Caki2 (cell line): Measurements from ENCODE around the gene SCYL2. TPM values are rescaled to one million over a fixed set of nuclear protein-coding genes. Genes with fewer than 3 reads are reported as not detected.

Experiments
- DNase-seq: peaks from one replicate; pipeline ENCODE4 v3.0.0-alpha.2; 2015; ENCODE audit warnings: low read depth
- in situ Hi-C: cut with HindIII; loops from 2 replicates; pipeline ENCODE4 v1.10.0; 2016; ENCODE audit warnings: low sequenced_read_pairs, low pct_unique_long_range_greater_than_20kb, mixed read lengths
- total RNA-seq: library from RNA; depleted of rRNA; stranded (reverse); fragments of >200 nt; shearing (Covaris generic); gene quantifications from 2 replicates; pipeline ENCODE4 v1.2.3, GENCODE V29; 2014; ENCODE audit warnings: low replicate concordance

Gene SCYL2
- total RNA-seq, 1 experiment from 2014 or later: 3.0 TPM

DNA sequence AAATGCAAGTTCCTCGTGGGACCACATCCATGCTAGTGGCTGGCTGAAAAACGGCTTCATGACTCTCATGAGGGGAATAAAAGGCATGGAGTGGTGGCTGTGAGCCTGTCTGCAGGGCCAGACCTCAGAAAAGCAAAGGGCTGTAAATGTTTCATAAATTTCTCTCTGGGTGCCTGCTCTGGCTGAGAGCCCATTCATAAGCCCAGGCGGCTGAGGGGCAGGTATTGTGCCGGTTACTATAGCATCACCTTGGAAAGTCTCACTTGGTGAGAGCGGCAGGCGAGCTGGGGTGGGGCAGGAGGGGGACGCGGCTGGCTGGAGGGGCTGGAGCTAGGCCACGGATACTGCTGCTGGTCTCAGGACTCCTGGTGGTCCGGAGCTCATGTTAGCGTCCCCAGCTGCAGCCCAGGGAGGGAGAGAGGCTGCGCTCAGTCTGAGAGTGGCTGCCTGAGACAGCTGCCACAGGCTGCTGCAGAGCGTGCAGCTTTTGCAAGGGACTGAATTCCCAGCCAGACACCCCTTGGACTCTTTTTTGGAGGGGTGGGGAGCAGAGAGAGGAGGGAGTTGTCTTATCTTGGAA is 89.8 kb downstream of the SCYL2 start, which contains the start of gene SLC17A8:
SLC17A8 (plus strand) TSS at position 431 of the 580 bp plus-strand sequence. CDS start 318 bp downstream, outside the sequence.
- in situ Hi-C loops: no loop called here

DNA sequence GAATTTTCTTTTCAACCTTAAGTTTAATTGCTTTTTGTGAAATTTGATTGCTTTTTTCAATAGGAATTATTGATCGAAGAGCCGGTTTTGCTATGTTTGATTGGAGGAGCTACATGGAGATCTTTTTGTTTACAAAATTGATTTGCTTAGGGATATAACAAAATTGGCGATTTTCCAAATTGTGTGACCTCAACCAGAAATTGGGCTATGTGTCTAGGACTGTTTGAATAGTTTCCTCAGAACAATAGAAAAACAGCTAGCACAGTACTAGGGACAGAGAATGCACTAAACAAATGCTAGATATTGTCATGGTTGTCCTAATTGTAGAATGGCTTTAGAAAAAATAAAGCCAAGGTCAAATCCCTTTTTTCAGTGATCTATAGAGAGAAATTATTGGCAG is 92.3 kb downstream of the SCYL2 start:
- no peak for DNase-seq
- in situ Hi-C loops: no loop called here

More for the DNA sequence above, 89.8 kb downstream of the SCYL2 start, which contains the start of gene SLC17A8:
- no peak for DNase-seq

GRCh38 chr12:100359822-100360221 is 92.8 kb downstream of the SCYL2 start:
- DNase-seq: peak; percentile 12
- in situ Hi-C loops: no loop called here

GRCh38 chr12:100360450-100360849 is 93.5 kb downstream of the SCYL2 start:
- in situ Hi-C loops: no loop called here
- no peak for DNase-seq

GRCh38 chr12:100364324-100364723 is 97.3 kb downstream of the SCYL2 start:
- in situ Hi-C loops: no loop called here
- no peak for DNase-seq

DNA sequence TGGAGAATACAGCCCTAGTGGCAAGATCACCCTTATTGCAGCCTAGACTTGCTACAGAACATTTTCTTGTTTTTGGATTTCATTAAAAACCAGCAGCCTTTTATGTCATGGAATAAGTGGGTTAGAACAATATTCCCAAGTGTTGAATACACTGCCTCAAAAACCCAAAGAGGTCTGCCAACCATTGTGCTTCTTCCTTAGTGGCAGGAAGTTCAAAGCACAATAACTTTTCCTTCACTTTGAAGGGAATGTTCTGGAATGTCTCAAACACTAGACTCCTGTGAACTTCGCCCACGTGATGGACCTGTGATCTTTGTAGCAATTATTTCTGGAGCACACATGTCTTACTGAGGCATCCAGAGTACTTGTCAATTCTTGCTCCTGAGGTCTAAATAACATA is 98.4 kb downstream of the SCYL2 start:
- no peak for DNase-seq
- in situ Hi-C loops: no loop called here

- in situ Hi-C loops: no loop called here
- no peak for DNase-seq
Observed at GRCh38 chr12:100368066-100368465, 101.1 kb downstream of the SCYL2 start.

GRCh38 chr12:100371146-100371545 is 104.2 kb downstream of the SCYL2 start:
- DNase-seq: no peak
- in situ Hi-C loops: no loop called here

DNA sequence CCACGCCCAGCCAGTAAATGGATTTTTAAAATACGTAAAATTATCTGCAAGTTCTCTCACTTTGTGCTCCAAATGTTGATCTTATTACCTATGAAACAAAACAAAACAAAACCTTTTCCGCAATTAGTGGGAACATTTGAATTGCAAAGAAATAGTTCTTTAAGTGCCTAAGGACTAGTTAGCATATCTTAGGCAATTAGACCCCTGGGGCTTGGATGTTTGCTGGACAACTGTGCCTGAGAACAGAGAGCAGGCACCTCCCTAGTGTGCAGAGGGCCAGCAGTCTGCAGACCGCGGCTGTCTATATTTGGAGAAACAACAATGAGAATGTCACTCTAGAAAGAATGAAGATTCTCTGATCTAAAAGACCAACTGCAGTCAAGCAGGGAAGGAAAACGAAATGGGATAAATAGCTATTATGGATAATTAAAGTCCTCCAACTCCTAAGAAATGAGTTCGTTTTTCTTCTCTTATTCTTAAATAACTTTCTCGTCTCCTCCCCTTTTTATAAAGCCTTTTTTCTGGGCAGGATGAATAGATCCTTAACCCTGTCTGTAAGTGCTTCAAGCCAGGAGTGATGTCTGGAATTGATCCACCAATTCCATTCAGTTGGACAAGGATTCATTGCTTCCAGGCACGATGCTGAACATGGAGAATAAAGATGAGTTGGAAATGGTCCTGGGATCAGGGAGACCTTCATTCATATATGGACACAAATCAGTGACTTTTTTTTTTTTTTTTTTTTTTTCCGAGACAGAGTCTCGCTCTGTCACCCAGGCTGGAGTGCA is 106.1 kb downstream of the SCYL2 start:
- in situ Hi-C loops: no loop called here

DNA sequence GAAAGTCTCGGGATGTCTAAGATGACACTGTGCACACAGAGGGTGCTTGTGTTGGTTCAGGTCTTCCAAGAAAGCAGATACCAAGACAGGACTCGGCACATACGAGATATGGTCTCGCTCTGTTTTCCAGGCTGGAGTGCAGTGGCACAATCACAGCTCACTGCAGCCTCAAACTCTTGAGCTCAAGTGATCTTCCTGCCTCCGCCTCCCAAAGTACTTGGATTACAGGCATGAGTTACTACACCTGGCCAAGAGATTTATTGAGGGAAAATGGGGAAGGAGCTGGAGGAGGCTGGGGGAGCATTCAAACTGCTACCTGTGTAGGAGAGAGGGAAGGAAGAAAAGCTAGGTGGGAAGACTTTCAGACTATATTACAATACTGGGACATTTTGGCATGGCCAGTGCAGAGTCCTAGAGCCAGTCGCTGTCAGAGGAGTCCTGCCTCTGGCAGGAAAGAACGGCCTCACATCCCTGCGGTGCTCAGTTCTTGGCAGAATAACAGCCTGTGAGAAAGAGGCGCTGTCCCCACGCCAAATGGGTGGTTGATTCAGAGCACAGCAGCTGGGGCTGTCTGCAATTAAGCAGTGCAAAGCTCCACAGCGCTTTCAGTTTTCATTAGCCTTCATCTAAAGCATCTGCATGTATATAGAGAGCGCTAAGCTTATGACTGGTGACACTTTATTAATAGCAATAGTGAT is 108.2 kb downstream of the SCYL2 start:
- in situ Hi-C loops: no loop called here
- DNase-seq: no peak

More for the DNA sequence above, 106.1 kb downstream of the SCYL2 start:
- no peak for DNase-seq

- in situ Hi-C loops: no loop called here
- DNase-seq: no peak
Observed at GRCh38 chr12:100376161-100376560, 109.2 kb downstream of the SCYL2 start.

DNA sequence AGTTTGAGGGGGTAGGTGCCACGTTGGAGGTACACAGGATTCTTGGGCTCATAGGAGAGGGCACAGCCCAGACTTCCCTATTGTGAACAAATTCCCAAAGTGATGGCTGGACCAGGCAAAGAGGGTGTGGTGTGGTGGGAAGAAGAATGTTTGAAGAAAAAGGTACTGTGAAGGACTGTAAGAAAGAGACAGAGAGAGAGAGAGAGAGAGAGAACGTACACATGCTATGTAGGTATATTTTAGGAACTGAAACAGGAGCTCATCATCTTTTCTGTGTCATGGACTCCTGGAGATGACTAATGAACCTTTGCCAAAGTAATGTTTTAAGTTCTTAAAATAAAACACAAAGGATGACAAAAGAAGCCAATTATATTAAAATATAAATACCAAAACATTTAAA is 114.4 kb downstream of the SCYL2 start:
- in situ Hi-C loops: no loop called here
- no peak for DNase-seq

DNA sequence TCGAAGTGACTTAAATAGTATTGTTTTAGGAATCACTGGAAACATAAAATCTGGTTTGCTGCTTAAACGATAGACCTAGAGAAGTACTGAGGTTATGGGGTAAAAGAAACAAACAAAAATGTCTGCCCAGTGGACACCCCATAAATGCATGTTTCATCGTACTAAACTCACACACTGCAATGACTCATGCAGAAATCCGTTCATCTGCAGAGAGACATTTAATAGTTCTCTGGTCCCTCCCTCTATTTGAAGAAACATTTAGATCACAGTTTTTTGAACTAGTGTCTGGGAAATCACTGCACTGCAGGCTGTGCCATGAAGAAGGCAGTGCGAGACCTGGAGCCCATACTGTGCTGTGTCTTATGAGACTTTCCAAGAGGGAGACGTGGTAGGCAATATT is 115.4 kb downstream of the SCYL2 start:
- in situ Hi-C loops: no loop called here
- no peak for DNase-seq

DNA sequence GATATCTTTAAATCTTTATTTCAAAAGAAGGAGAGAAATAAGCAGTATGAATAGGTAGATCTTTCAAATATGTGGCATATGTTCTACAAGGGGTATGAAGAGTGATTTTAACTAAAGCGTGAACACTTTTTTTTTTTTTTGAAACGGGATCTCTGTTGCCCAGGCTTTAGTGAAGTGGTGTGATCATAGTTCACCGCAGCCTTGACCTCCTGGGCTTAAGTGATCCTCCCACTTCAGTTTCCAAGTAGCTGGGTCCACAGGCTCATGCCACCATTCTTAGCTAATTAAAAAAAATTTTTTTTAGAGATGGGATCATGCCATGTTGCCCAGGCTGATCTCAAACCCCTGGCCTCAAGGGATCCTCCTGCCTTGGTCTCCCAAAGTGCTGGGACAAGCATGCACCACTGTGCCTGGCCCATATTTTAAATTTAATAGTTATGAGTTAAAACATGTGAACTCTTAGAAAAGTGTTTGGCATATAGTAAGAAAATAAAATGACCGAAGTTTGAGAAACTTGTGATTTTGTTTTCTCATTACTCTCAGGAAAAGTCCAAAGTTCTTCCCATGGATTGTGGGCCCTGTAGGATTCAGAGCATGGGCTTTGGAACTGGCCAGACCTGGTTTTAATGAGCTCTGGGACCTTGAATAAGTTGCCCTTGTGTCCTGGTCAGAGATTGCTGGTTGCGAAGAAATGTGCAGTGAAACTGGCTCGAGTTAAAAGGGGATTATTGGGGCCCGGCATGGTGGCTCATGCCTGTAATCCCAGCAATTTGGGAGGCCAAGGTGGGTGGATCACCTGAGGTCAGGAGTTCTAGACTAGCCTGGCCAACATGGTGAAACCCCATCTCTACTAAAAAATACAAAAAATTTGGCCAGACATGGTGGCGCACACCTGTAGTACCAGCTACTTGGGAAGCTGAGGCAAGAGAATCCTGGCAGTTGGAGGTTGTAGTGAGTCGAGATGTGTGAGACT is 116.9 kb downstream of the SCYL2 start:
- in situ Hi-C loops: no loop called here
- DNase-seq: no peak

GRCh38 chr12:100384559-100384935 is 117.6 kb downstream of the SCYL2 start:
- in situ Hi-C loops: no loop called here
- no peak for DNase-seq

DNA sequence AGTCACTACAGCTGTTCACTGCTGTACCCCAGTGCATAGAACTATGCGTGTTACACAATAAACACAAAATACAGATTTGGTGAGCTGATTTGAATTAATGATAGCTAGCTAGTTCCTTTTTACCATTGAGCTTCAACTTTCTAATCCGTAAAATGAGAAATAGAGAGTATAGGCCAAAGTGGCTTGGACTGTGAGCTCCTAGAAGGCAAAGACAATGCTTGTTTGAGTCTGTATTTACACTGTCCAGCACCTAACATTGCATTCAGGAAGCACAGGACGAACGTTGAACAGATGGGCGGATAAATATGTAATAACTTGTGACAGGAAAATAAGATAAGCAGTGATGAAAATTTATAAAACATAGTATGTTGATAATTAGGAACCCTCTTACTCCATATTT is 121.4 kb downstream of the SCYL2 start:
- in situ Hi-C loops: no loop called here
- no peak for DNase-seq
